HepG2 (cell line): ENCODE data around the gene PCNX4. TPM values are rescaled to one million over a fixed set of nuclear protein-coding genes. Genes with fewer than 3 reads are reported as not detected.
A peak's percentile ranks its signal among the peaks of the same experiment; 100 is the strongest.

Source experiments
- BORCS8-MEF2B ChIP-seq: sonication (generic); formaldehyde crosslinking; IDR thresholded peaks from 2 replicates; pipeline ENCODE4 v1.8.0; 2022; ENCODE audit warnings: mild to moderate bottlenecking, missing genetic modification reagents
- CAMTA2 ChIP-seq: sonication (generic); formaldehyde crosslinking; IDR thresholded peaks from 2 replicates; pipeline ENCODE4 v1.4.0; 2020; ENCODE audit warnings: mild to moderate bottlenecking, missing genetic modification reagents, borderline replicate concordance
- EHMT2 ChIP-seq: fragments of 200-600 bp; sonication (generic); IDR thresholded peaks from 2 replicates; pipeline ENCODE4 v1.7.0; 2017; ENCODE audit warnings: antibody characterized with exemption, low read depth, low read length, borderline replicate concordance
- GABPB1 ChIP-seq: IDR thresholded peaks from 2 replicates; pipeline ENCODE4 v1.6.1; 2016; ENCODE audit warnings: mild to moderate bottlenecking, missing genetic modification reagents, moderate library complexity, missing compliant biosample characterization
- MAFK ChIP-seq, 2 experiments: IDR thresholded peaks in 1 of 2; conservative IDR thresholded peaks in 1 of 2; 2 replicates each; pipeline ENCODE4 v1.6.1; 2011; ENCODE audit warnings: improper control_type of control experiment in 2 of 2, low read length in 2 of 2
- TCF7 ChIP-seq: sonication (generic); IDR thresholded peaks from 2 replicates; pipeline ENCODE4 v1.6.1; 2016; ENCODE audit warnings: antibody characterized with exemption, low read depth
- ZFP41 ChIP-seq: sonication (generic); formaldehyde crosslinking; IDR thresholded peaks from 2 replicates; pipeline ENCODE4 v1.4.0; 2020; ENCODE audit warnings: mild to moderate bottlenecking, missing genetic modification reagents, borderline replicate concordance
- ZFP62 ChIP-seq: sonication (generic); formaldehyde crosslinking; IDR thresholded peaks from 2 replicates; pipeline ENCODE4 v1.4.0; 2020; ENCODE audit warnings: missing genetic modification reagents
- ZNF343 ChIP-seq: sonication (generic); formaldehyde crosslinking; IDR thresholded peaks from 2 replicates; pipeline ENCODE4 v1.4.0; 2020; ENCODE audit warnings: mild to moderate bottlenecking, missing genetic modification reagents
- ZNF44 ChIP-seq: sonication (generic); formaldehyde crosslinking; IDR thresholded peaks from 2 replicates; pipeline ENCODE4 v1.5.1; 2020; ENCODE audit warnings: mild to moderate bottlenecking, missing genetic modification reagents
- ZNF562 ChIP-seq: sonication (generic); formaldehyde crosslinking; IDR thresholded peaks from 2 replicates; pipeline ENCODE4 v1.8.0; 2022; ENCODE audit warnings: missing genetic modification reagents, borderline replicate concordance
- polyA plus RNA-seq, 8 experiments: library from polyadenylated mRNA; depleted of rRNA in 3 of 8; stranded (reverse) in 7 of 8; unstranded in 1 of 8; fragments of >200 nt; fragmentation: Illumina TruSeq in 4 of 8; extraction: Trizol in 4 of 8; gene quantifications; 2 replicates each; pipeline versions ENCODE4 v1.2.1 to v1.2.3, GENCODE V29; 2011 to 2016; ENCODE audit warnings: low read depth in 4 of 8, missing spikeins in 1 of 8, mixed read lengths in 1 of 8; ENCODE audit not compliant: insufficient read depth in 1 of 8
- total RNA-seq, 5 experiments: library from RNA; depleted of rRNA; stranded (reverse); fragments of >200 nt; fragmentation: Illumina TruSeq; extraction: Trizol; gene quantifications; 2 replicates each; pipeline ENCODE4 v1.2.3, GENCODE V29; 2016; ENCODE audit warnings: low read depth in 1 of 5
- TF ChIP-seq, protein P1 (sequence below): sonication (generic); formaldehyde crosslinking; IDR thresholded peaks from 2 replicates; pipeline ENCODE4 v1.9.0; 2022; ENCODE audit warnings: low read depth, missing genetic modification reagents
- TF ChIP-seq, protein P2 (sequence below): sonication (generic); formaldehyde crosslinking; IDR thresholded peaks from 2 replicates; pipeline ENCODE4 v1.4.0; 2020; ENCODE audit warnings: missing genetic modification reagents, mild to moderate bottlenecking, borderline replicate concordance
- TF ChIP-seq, protein P3 (sequence below): sonication (generic); formaldehyde crosslinking; IDR thresholded peaks from 2 replicates; pipeline ENCODE4 v1.5.0; 2020; ENCODE audit warnings: missing genetic modification reagents
- TF ChIP-seq, protein P4 (sequence below): sonication (generic); formaldehyde crosslinking; IDR thresholded peaks from 2 replicates; pipeline ENCODE4 v1.4.0; 2020; ENCODE audit warnings: missing genetic modification reagents
- TF ChIP-seq, protein P5 (sequence below), 2 experiments: fragments of 450-650 bp in 1 of 2; sonication (generic) in 1 of 2; formaldehyde crosslinking; IDR thresholded peaks; 2 replicates each; pipeline versions ENCODE4 v1.5.0 to v1.8.0; 2020 to 2022; ENCODE audit warnings: mild to moderate bottlenecking in 1 of 2, missing genetic modification reagents in 1 of 2

The PCNX4 gene
- total and polyA plus RNA-seq, 2 of the 13 experiments (the other 11 are each of a cell fraction or from before 2014, with no cell fraction given), result 28.6 to 43.0 TPM

DNA sequence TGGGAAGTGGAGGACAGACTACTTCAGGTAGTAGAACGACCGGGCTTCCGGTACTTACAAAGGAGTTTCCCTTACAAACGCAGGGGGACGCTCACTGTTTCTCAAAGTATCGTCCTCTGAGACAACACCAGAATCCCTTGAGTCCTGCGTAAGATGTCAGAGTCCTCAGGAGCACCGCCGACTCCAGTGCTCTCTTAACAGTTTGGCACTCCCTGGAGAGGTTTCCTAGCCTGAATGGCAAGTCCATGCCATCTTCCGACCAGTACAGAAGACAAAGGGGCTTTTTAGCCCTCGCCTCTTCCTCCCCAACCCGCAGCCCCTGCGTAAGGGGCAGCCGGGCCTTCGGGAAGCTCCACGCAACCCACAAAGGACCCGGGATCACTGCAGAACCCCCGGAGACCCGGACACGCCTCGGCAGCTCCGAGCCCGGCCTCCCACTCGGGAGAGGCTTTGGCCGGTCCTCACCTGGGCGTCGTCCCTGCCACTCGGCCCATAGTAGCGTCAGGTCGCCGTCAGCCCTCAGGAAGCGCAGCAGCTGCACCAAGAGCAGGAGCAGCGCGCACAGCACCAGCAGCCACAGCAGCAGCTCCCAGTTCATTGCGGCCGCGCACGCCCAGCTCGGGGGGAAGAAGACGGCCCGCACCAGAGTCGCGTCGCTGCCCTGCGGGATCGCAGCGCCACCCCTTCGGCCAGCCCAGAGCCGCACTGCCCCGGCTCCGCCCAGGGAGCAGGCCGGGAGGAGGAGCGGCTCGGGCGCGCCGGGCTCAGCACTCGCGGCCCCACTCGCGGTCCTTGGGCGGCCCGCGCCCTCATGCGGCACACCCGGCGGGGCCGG, 73.2 kb downstream of the PCNX4 start, which contains the start of gene DHRS7 (continued):
- TF ChIP-seq, protein P1, sequence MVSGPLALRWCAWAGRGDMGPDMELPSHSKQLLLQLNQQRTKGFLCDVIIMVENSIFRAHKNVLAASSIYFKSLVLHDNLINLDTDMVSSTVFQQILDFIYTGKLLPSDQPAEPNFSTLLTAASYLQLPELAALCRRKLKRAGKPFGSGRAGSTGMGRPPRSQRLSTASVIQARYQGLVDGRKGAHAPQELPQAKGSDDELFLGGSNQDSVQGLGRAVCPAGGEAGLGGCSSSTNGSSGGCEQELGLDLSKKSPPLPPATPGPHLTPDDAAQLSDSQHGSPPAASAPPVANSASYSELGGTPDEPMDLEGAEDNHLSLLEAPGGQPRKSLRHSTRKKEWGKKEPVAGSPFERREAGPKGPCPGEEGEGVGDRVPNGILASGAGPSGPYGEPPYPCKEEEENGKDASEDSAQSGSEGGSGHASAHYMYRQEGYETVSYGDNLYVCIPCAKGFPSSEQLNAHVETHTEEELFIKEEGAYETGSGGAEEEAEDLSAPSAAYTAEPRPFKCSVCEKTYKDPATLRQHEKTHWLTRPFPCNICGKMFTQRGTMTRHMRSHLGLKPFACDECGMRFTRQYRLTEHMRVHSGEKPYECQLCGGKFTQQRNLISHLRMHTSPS (CRISPR knock-in tag), result peak; percentile 63
- no peak for TF ChIP-seq ZFP62 (CRISPR knock-in tag)
- TF ChIP-seq, protein P2, sequence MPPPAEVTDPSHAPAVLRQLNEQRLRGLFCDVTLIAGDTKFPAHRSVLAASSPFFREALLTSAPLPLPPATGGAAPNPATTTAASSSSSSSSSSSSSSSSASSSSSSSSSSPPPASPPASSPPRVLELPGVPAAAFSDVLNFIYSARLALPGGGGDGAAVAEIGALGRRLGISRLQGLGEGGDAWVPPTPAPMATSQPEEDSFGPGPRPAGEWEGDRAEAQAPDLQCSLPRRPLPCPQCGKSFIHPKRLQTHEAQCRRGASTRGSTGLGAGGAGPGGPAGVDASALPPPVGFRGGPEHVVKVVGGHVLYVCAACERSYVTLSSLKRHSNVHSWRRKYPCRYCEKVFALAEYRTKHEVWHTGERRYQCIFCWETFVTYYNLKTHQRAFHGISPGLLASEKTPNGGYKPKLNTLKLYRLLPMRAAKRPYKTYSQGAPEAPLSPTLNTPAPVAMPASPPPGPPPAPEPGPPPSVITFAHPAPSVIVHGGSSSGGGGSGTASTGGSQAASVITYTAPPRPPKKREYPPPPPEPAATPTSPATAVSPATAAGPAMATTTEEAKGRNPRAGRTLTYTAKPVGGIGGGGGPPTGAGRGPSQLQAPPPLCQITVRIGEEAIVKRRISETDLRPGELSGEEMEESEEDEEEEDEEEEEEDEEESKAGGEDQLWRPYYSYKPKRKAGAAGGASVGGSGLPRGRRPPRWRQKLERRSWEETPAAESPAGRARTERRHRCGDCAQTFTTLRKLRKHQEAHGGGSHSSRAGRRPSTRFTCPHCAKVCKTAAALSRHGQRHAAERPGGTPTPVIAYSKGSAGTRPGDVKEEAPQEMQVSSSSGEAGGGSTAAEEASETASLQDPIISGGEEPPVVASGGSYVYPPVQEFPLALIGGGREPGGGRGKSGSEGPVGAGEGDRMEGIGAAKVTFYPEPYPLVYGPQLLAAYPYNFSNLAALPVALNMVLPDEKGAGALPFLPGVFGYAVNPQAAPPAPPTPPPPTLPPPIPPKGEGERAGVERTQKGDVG (CRISPR knock-in tag), result peak; percentile 68
- TF ChIP-seq TCF7, result no peak
- peak; percentile 58; the same call in 1 of the 2 replicates for TF ChIP-seq BORCS8-MEF2B
- 0 out of 2 replicates have a peak, but pooled peaks have one; percentile 48 for TF ChIP-seq ZNF343 (CRISPR knock-in tag)
- no peak for TF ChIP-seq ZFP41 (CRISPR knock-in tag)
- TF ChIP-seq, protein P3, sequence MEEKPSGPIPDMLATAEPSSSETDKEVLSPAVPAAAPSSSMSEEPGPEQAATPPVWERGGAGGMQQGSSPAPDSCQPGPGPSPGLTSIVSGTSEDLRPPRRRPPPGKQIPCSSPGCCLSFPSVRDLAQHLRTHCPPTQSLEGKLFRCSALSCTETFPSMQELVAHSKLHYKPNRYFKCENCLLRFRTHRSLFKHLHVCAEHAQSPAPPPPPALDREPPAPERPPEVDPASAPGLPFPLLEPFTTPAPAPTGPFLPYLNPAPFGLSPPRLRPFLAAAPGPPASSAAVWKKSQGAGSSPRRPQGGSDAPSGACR (CRISPR knock-in tag), result peak; percentile 38; the same call in 1 of the 2 replicates
- TF ChIP-seq MAFK (conservative IDR thresholded peaks at IDR 0.05 in 1 of 2, IDR thresholded peaks at IDR 0.05 in 1 of 2; ENCODE audit: low read length in 2 of 2), result no peak
- TF ChIP-seq GABPB1 (CRISPR knock-in tag), result peak; percentile 79
- TF ChIP-seq ZNF562 (CRISPR knock-in tag), result no peak
- TF ChIP-seq EHMT2, result no peak
- TF ChIP-seq, protein P4, sequence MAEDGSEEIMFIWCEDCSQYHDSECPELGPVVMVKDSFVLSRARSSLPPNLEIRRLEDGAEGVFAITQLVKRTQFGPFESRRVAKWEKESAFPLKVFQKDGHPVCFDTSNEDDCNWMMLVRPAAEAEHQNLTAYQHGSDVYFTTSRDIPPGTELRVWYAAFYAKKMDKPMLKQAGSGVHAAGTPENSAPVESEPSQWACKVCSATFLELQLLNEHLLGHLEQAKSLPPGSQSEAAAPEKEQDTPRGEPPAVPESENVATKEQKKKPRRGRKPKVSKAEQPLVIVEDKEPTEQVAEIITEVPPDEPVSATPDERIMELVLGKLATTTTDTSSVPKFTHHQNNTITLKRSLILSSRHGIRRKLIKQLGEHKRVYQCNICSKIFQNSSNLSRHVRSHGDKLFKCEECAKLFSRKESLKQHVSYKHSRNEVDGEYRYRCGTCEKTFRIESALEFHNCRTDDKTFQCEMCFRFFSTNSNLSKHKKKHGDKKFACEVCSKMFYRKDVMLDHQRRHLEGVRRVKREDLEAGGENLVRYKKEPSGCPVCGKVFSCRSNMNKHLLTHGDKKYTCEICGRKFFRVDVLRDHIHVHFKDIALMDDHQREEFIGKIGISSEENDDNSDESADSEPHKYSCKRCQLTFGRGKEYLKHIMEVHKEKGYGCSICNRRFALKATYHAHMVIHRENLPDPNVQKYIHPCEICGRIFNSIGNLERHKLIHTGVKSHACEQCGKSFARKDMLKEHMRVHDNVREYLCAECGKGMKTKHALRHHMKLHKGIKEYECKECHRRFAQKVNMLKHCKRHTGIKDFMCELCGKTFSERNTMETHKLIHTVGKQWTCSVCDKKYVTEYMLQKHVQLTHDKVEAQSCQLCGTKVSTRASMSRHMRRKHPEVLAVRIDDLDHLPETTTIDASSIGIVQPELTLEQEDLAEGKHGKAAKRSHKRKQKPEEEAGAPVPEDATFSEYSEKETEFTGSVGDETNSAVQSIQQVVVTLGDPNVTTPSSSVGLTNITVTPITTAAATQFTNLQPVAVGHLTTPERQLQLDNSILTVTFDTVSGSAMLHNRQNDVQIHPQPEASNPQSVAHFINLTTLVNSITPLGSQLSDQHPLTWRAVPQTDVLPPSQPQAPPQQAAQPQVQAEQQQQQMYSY (CRISPR knock-in tag), result no peak
- TF ChIP-seq CAMTA2 (CRISPR knock-in tag), result peak; percentile 70; the same call in 1 of the 2 replicates
- 0 out of 2 replicates have a peak, but pooled peaks have one; percentile 40 for TF ChIP-seq ZNF44
- TF ChIP-seq, protein P5, sequence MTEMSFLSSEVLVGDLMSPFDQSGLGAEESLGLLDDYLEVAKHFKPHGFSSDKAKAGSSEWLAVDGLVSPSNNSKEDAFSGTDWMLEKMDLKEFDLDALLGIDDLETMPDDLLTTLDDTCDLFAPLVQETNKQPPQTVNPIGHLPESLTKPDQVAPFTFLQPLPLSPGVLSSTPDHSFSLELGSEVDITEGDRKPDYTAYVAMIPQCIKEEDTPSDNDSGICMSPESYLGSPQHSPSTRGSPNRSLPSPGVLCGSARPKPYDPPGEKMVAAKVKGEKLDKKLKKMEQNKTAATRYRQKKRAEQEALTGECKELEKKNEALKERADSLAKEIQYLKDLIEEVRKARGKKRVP (CRISPR knock-in tag; IDR thresholded peaks at IDR 0.05), result no peak
